ENCODE measurements around the gene MOB3A. TPM values are rescaled to one million over a fixed set of nuclear protein-coding genes. Genes with fewer than 3 reads are reported as not detected.

MOB3A gene
- total RNA-seq, 1 donor from 2014 or later: 45.5 TPM

GRCh38 chr19:2049741-2050348 lies 46.3 kb downstream of the MOB3A start:
- H3K27me3 Mint-ChIP-seq (ENCODE audit: low read depth): no peaks in the 10 kb centered on the region
- no peak for DNase-seq (ENCODE audit: low spot score)
- H3K9me3 Mint-ChIP-seq (ENCODE audit: low read depth): no peaks in the 10 kb centered on the region
- no peaks in the 10 kb centered on the region for H3K36me3 Mint-ChIP-seq (ENCODE audit: low read depth)
- H3K4me1 Mint-ChIP-seq (ENCODE audit: low read depth): peaks cover 36% of the 10 kb centered on the region
- H3K4me3 Mint-ChIP-seq (ENCODE audit: unreplicated experiment): peak overlapping the region; percentile 79
- TF ChIP-seq CTCF (IDR thresholded peaks at IDR 0.05): no peak
- peak overlapping the region; percentile 68 for H3K27ac Mint-ChIP-seq (ENCODE audit: unreplicated experiment)

DNA sequence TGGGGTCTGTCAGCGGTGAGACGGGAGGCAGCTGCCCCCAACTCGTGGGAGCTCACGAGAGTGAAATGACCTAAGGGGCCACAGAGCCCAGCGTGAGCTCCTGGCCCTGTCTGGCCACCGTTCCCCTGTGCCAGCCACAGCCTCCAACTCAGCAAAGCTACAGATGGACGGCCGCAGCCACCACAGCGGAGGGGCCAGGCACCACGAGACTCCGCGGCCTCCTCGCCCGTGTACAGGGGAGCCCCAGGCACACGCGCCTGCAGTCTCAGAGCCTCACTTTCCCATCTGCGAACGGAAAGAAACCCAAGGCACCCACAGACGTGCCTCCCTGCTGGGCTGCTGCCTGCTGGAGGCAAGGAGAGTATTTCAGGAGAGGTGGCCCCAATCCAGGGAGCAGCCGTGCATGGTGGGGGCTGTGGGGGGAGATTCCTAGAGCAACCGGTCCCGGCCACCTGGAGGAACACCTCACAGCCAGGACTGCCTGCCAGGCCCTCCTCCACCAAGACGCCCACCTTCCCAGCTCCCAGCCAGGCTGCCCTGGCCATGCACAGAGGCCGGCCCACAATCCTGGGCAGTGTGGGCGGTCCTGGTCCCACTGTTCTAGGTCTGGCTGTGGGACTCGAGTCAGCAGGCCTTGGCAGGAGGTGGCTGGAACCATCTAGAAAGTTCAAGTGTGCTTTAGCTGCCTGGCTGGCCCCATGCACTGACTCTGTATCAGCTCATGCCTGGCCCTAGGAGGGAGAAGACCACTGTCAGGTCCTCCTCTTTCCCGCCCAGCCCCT lies 47.0 kb downstream of the MOB3A start:
- Mint-ChIP-seq H3K36me3 (ENCODE audit: low read depth) (no peaks in the 10 kb centered on the region), H3K27me3 (ENCODE audit: low read depth) (no peaks in the 10 kb centered on the region), H3K4me1 (ENCODE audit: low read depth) (peaks cover 34% of the 10 kb centered on the region), H3K27ac (ENCODE audit: unreplicated experiment) (peak overlapping the region; percentile 68), H3K4me3 (ENCODE audit: unreplicated experiment) (peak overlapping the region; percentile 79), H3K9me3 (ENCODE audit: low read depth) (no peaks in the 10 kb centered on the region)
- peak; percentile 91 for DNase-seq (ENCODE audit: low spot score)
- no peak for TF ChIP-seq CTCF (IDR thresholded peaks at IDR 0.05)

- no peak for DNase-seq (ENCODE audit: low spot score)
- Mint-ChIP-seq H3K9me3 (ENCODE audit: low read depth) (no peaks in the 10 kb centered on the region), H3K27ac (ENCODE audit: unreplicated experiment) (peak overlapping the region; percentile 24), H3K4me3 (ENCODE audit: unreplicated experiment) (peak overlapping the region; percentile 79), H3K4me1 (ENCODE audit: low read depth) (peaks cover 36% of the 10 kb centered on the region), H3K36me3 (ENCODE audit: low read depth) (peaks cover 2% of the 10 kb centered on the region), H3K27me3 (ENCODE audit: low read depth) (no peaks in the 10 kb centered on the region)
- TF ChIP-seq CTCF (IDR thresholded peaks at IDR 0.05): no peak
Measured at GRCh38 chr19:2048104-2048958, 47.8 kb downstream of the MOB3A start.

DNA sequence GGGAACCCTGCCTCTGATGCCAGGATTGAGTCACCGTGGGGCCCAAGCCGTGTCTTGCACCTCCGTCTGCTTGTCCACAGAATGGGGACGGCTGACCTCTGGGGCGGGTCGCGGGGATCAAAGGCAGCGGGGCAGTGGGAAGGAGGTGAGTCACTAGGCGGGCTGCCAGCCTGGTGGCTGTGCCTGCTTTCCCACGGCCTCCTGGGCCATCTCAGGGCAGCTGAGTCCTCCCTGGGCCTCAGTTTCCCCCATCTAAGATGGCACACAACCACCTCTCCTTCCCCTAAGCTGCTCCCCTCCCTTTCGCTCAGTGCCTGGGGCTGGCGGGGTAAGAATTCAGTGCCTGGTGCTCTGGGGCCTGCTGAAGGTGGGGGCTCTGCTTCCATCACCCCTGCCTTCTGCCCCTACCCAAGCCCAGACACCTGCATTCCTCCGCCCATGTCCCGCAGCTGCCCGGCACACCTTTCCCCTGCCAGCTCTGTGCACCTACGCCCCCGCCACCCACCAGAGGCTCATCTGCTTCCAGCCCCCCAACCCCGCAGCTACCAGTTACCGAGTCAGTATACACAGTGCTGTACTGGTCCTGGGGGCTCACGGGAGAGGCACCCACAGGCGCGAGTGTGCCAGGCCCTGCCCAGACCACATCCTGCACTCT lies 48.5 kb downstream of the MOB3A start:
- no peak for DNase-seq (ENCODE audit: low spot score)
- no peak for TF ChIP-seq CTCF (IDR thresholded peaks at IDR 0.05)
- H3K27me3 Mint-ChIP-seq (ENCODE audit: low read depth): no peaks in the 10 kb centered on the region
- H3K36me3 Mint-ChIP-seq (ENCODE audit: low read depth): peaks cover 3% of the 10 kb centered on the region
- no peaks in the 10 kb centered on the region for H3K9me3 Mint-ChIP-seq (ENCODE audit: low read depth)
- peaks cover 37% of the 10 kb centered on the region for H3K4me1 Mint-ChIP-seq (ENCODE audit: low read depth)
- H3K4me3 Mint-ChIP-seq (ENCODE audit: unreplicated experiment): peak overlapping the region; percentile 49
- H3K27ac Mint-ChIP-seq (ENCODE audit: unreplicated experiment): peak overlapping the region; percentile 24

GRCh38 chr19:2047076-2047448 lies 49.1 kb downstream of the MOB3A start:
- no peaks in the 10 kb centered on the region for H3K9me3 Mint-ChIP-seq (ENCODE audit: low read depth)
- peak overlapping the region; percentile 17 for H3K27ac Mint-ChIP-seq (ENCODE audit: unreplicated experiment)
- no peak for TF ChIP-seq CTCF (IDR thresholded peaks at IDR 0.05)
- peaks cover 3% of the 10 kb centered on the region for H3K36me3 Mint-ChIP-seq (ENCODE audit: low read depth)
- DNase-seq (ENCODE audit: low spot score): no peak
- H3K4me3 Mint-ChIP-seq (ENCODE audit: unreplicated experiment): no peak overlapping the region
- H3K27me3 Mint-ChIP-seq (ENCODE audit: low read depth): no peaks in the 10 kb centered on the region
- H3K4me1 Mint-ChIP-seq (ENCODE audit: low read depth): peaks cover 37% of the 10 kb centered on the region
